Raji (cell line): ENCODE measurements around the gene EXD1.

Experiments used
- POLR2A ChIP-seq: IDR thresholded peaks from 2 replicates; pipeline ENCODE4 v1.6.1; 2011; ENCODE audit warnings: low read depth, low read length, control low read depth; ENCODE audit not compliant: insufficient read depth

The EXD1 gene

DNA sequence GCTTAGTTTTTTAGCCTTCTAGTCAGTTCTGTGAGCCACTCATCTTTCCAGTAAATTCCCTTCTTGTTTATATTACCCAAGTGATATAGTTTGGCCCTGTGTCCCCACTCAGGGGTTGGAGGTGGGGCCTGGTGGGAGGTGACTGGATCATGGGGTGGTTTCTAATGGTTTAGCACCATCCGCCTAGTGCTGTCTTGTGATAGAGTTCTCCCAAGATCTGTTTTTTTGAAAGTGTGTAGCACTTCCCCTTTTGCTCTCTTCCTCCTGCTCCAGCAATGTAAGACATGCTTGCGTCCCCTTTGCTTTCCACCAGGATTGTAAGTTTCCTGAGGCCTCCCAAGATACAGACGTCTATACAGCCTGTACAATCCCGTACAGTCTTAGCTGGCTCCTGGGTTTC lies 60.8 kb downstream of the EXD1 start:
- TF ChIP-seq POLR2A: no peak

GRCh38 chr15:41169086-41169485 lies 61.5 kb downstream of the EXD1 start:
- no peak for TF ChIP-seq POLR2A

GRCh38 chr15:41161736-41162135 lies 68.8 kb downstream of the EXD1 start:
- TF ChIP-seq POLR2A: no peak

GRCh38 chr15:41161336-41161735 lies 69.2 kb downstream of the EXD1 start:
- TF ChIP-seq POLR2A: no peak

GRCh38 chr15:41160639-41161315 lies 69.8 kb downstream of the EXD1 start:
- no peak for TF ChIP-seq POLR2A

DNA sequence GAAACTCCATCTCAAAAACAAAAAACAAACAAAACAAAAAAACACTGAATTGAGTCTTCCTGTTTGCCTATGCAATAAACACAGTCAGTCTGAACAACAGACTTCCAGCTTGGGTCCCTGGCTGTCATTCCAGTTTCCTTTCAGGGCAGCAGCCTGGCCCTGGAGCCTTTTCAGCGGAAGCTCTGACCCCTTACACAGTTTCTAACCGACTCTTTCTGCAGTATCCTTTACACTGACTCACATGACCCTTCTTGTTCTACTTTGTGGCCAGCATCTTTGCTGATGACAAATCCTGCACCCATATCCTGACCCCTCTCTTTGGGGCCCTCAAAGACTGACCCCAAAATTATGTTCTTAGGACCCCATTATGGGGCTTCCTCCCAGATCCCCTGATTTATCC lies 76.1 kb downstream of the EXD1 start:
- TF ChIP-seq POLR2A: no peak

GRCh38 chr15:41153733-41154132 lies 76.8 kb downstream of the EXD1 start:
- no peak for TF ChIP-seq POLR2A

- TF ChIP-seq POLR2A: no peak
These were observed 79.0 kb downstream of the EXD1 start for GRCh38 chr15:41151451-41152005.

DNA sequence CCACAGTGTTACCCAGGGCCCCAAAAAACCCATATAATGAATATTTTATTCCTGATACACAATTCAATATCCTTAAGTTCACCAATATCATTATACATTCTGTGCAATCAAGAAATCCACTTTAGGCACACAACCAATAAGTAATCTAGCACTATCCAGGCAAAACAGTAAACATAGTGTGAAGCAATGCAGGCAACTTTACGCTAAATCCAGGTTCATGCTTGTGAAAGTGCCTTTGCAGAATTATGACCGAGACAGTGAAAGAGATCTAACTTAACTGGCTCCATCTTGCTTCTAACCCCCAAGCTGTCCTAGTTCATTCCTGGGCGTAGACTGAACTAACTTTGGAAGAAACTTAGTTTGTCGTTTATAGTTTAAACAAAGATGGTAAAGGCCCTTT lies 80.3 kb downstream of the EXD1 start:
- no peak for TF ChIP-seq POLR2A

DNA sequence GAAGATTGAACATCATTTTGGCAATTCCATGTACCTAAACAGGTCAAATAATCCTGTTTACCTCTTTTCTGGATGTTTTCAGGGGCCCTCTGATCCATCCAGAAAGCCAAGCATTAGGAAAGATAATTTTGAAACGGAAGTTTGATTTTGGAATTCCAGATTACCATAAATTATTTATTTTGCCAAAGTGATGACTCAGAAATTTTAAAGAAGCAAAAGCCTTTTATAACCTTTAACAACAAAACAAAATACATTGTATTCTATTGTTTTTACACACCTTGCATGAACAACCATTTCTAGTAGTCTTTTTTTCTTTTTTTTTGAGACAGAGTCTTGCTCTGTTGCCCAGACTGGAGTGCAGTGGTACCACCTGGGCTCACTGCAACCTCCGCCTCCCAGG lies 82.5 kb downstream of the EXD1 start:
- no peak for TF ChIP-seq POLR2A

DNA sequence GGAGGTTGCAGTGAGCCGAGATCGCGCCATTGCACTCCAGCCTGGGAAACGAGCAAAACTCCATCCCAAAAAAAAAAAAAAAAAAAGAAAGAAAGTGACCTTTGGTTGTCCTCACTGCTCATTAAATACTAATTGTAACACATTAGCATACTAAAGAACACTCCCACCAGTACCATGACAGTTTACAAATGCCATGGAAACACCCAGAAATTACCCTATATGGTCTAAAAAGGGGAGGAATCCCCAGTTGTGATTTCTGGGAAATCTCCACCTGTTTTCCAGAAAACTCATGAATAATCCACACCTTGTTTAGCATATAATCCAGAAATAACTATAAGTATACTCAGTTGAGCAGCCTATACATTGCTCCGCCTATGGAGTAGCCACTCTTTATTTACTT lies 90.9 kb downstream of the EXD1 start:
- no peak for TF ChIP-seq POLR2A

DNA sequence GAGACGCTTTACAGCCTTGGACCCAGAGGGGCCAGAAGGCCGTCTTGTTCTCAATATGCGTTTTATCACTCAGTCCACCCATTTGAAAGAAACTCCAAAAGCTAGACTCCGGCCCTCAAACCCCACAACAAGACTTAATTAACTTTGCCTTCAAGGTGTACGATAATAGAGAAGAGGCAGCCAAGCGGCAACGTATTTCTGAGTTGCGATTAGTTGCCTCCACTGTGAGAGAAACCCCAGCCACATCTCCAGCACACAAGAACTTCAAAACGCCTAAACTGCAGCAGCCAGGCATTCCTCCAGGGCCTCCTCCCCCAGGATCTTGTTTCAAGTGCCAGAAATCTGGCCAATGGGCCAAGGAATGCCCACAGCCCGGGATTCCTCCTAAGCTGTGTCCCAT lies 97.1 kb downstream of the EXD1 start:
- no peak for TF ChIP-seq POLR2A
